CD14-positive monocyte (primary cell): Measurements from ENCODE around the gene ZNF827. TPM values are rescaled to one million over a fixed set of nuclear protein-coding genes. Genes with fewer than 3 reads are reported as not detected.

Source experiments
- DNase-seq, 3 donors: peaks; one replicate each; pipeline ENCODE4 v3.0.0-alpha.2; 2011 to 2022
- H2AFZ ChIP-seq: 2 replicates; pipeline ENCODE4 v1.6.0; 2012; ENCODE audit warnings: mild to moderate bottlenecking, low read depth, low read length, inconsistent platforms; ENCODE audit not compliant: insufficient read depth, poor library complexity, severe bottlenecking
- H3K27ac ChIP-seq, 2 donors: 1 replicate in 1 of 2; 2 replicates in 1 of 2; pipeline ENCODE4 v1.5.1; 2012 to 2013; ENCODE audit warnings: low read length in 2 of 2, control low read depth in 1 of 2, inconsistent platforms in 1 of 2, low read depth in 1 of 2, mild to moderate bottlenecking in 1 of 2
- H3K27me3 ChIP-seq, 2 donors: one replicate each; pipeline versions ENCODE4 v1.6.0 to v1.6.1; 2011 to 2013; ENCODE audit warnings: low read length in 2 of 2; ENCODE audit not compliant: control insufficient read depth in 2 of 2, insufficient read depth in 2 of 2
- H3K36me3 ChIP-seq, 2 donors: replicated peaks in 1 of 2; 1 replicate in 1 of 2; 2 replicates in 1 of 2; pipeline versions ENCODE4 v1.5.1 to v1.6.1; 2012 to 2013; ENCODE audit warnings: low read length in 2 of 2, control low read depth in 1 of 2, inconsistent platforms in 1 of 2, mild to moderate bottlenecking in 1 of 2; ENCODE audit not compliant: insufficient read depth in 2 of 2, control insufficient read depth in 1 of 2
- H3K4me1 ChIP-seq, 2 donors: 1 replicate in 1 of 2; 2 replicates in 1 of 2; pipeline versions ENCODE4 v1.5.1 to v1.6.1; 2012 to 2013; ENCODE audit warnings: low read length in 2 of 2, control low read depth in 1 of 2, inconsistent platforms in 1 of 2, mild to moderate bottlenecking in 1 of 2, moderate library complexity in 1 of 2; ENCODE audit not compliant: insufficient read depth in 2 of 2, control insufficient read depth in 1 of 2
- H3K4me2 ChIP-seq: replicated peaks from 2 replicates; pipeline ENCODE3; 2012; ENCODE audit warnings: low read length, moderate library complexity, mild to moderate bottlenecking; ENCODE audit not compliant: poor library complexity, severe bottlenecking; ENCODE audit errors: extremely low read depth
- H3K4me3 ChIP-seq, 3 experiments: fragments of 200-600 bp in 1 of 3; sonication (generic) in 1 of 3; replicated peaks in 1 of 3; 1 replicate in 2 of 3; 2 replicates in 1 of 3; pipeline ENCODE4 v1.5.1; 2011 to 2013; ENCODE audit warnings: low read length in 3 of 3, mild to moderate bottlenecking in 3 of 3, control low read depth in 2 of 3, low read depth in 2 of 3, inconsistent platforms in 1 of 3, moderate library complexity in 1 of 3
- H3K79me2 ChIP-seq: 2 replicates; pipeline ENCODE4 v1.6.0; 2012; ENCODE audit warnings: mild to moderate bottlenecking, control low read depth, inconsistent platforms, low read length, moderate library complexity; ENCODE audit not compliant: insufficient read depth
- H3K9ac ChIP-seq: 2 replicates; pipeline ENCODE4 v1.6.0; 2017; ENCODE audit warnings: low read length, mild to moderate bottlenecking; ENCODE audit not compliant: insufficient read depth, poor library complexity, severe bottlenecking
- H3K9me3 ChIP-seq, 2 donors: replicated peaks in 1 of 2; 1 replicate in 1 of 2; 2 replicates in 1 of 2; pipeline versions ENCODE4 v1.5.1 to v1.6.1; 2012 to 2013; ENCODE audit warnings: low read length in 2 of 2, control low read depth in 1 of 2; ENCODE audit not compliant: control insufficient read depth in 1 of 2, insufficient read depth in 1 of 2
- H4K20me1 ChIP-seq: 2 replicates; pipeline ENCODE4 v1.6.0; 2012; ENCODE audit warnings: mild to moderate bottlenecking, low read length, control low read depth, moderate library complexity; ENCODE audit not compliant: insufficient read depth
- H3K27ac Mint-ChIP-seq, 7 donors: one replicate each; pipeline ENCODE4 v1.8.0; 2020; ENCODE audit warnings: mild to moderate bottlenecking in 7 of 7, mixed read lengths in 7 of 7, moderate library complexity in 6 of 7, inconsistent platforms in 2 of 7
- H3K27me3 Mint-ChIP-seq, 3 donors: one replicate each; pipeline ENCODE4 v1.8.0; 2021 to 2022; ENCODE audit warnings: low read depth in 3 of 3, mild to moderate bottlenecking in 3 of 3, mixed read lengths in 3 of 3, moderate library complexity in 3 of 3, inconsistent platforms in 1 of 3
- H3K36me3 Mint-ChIP-seq, 2 donors: one replicate each; pipeline ENCODE4 v1.8.0; 2020; ENCODE audit warnings: mixed read lengths in 2 of 2, inconsistent platforms in 1 of 2, mild to moderate bottlenecking in 1 of 2
- H3K4me1 Mint-ChIP-seq: one replicate; pipeline ENCODE4 v1.8.0; 2020; ENCODE audit warnings: mild to moderate bottlenecking, mixed read lengths
- H3K4me3 Mint-ChIP-seq, 2 donors: one replicate each; pipeline ENCODE4 v1.8.0; 2020; ENCODE audit warnings: mild to moderate bottlenecking in 2 of 2, mixed read lengths in 2 of 2, moderate library complexity in 1 of 2
- H3K9me3 Mint-ChIP-seq, 7 donors: one replicate each; pipeline ENCODE4 v1.8.0; 2020 to 2022; ENCODE audit warnings: mixed read lengths in 7 of 7, mild to moderate bottlenecking in 6 of 7, moderate library complexity in 6 of 7, inconsistent platforms in 2 of 7
- CTCF ChIP-seq: fragments of 200-600 bp; IDR thresholded peaks from one replicate; pipeline ENCODE4 v1.8.0; 2022; ENCODE audit warnings: antibody characterized with exemption, mild to moderate bottlenecking
- WGBS: methylation state at CpG from one replicate; pipeline ENCODE4 v1.1.5; 2013; ENCODE audit warnings: missing lambda C conversion rate; ENCODE audit not compliant: insufficient coverage; 5-methylcytosine and 5-hydroxymethylcytosine counted together
- intact Hi-C, 2 donors: fragments of 100-400 bp; cut with micrococcal nuclease; formaldehyde crosslinking; loops; one replicate each; pipeline versions ENCODE4 v1.15.0 to v1.15.1; 2023
- polyA plus RNA-seq, 3 donors: library from polyadenylated mRNA; depleted of rRNA in 1 of 3; unstranded in 2 of 3; stranded (reverse) in 1 of 3; fragments of 300-500 nt in 2 of 3; fragments of >200 nt in 1 of 3; fragmentation: Illumina TruSeq in 2 of 3; gene quantifications; 1 replicate in 2 of 3; 2 replicates in 1 of 3; pipeline ENCODE4 v1.2.3, GENCODE V29; 2012 to 2021

Gene ZNF827
- polyA plus RNA-seq, 3 donors: 0.04 TPM; not detected in 2

DNA sequence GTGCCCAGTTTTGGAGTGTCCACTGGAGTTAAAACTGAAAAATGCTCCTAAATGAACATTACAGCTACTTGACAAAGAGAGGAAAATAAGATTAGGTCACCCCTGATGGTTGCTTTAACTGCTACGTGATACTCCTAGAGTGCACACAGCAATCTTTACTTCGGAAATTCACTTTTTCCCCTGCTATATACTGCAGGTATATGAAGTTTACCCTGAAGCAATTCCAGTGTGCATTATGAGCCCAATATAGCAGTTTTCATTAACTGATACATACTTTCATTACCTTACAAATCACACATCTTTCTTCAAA lies 773 bp upstream of the ZNF827 start:
- no peaks in the 10 kb centered on the region for H3K79me2 ChIP-seq
- intact Hi-C loops: no loop called here
- Mint-ChIP-seq H3K4me3 (peak overlapping the region in 1 of 2 donors; percentile 100), H3K36me3 (peaks cover 0 to 5% of the 10 kb centered on the region in 2 donors), H3K27me3 (peaks cover 39 to 60% (median 40%) of the 10 kb centered on the region in 3 donors), H3K9me3 (peaks cover 0 to 4% (median 0%) of the 10 kb centered on the region in 7 donors), H3K27ac (no peak overlapping the region), H3K4me1 (peaks cover 33% of the 10 kb centered on the region)
- H2AFZ ChIP-seq: no peak overlapping the region
- no peak overlapping the region for H3K4me2 ChIP-seq
- TF ChIP-seq CTCF: no peak
- H3K4me3 ChIP-seq: no peak overlapping the region
- no peaks in the 10 kb centered on the region for H4K20me1 ChIP-seq
- H3K4me1 ChIP-seq: peaks cover 23 to 24% of the 10 kb centered on the region in 2 donors
- H3K27ac ChIP-seq: no peak overlapping the region
- no peak overlapping the region for H3K9ac ChIP-seq
- H3K36me3 ChIP-seq: no peaks in the 10 kb centered on the region
- H3K9me3 ChIP-seq: no peaks in the 10 kb centered on the region
- no peak for DNase-seq
- WGBS: no CpG with 5 or more reads among the region's 2 CpGs
- peaks cover 13 to 31% of the 10 kb centered on the region in 2 donors for H3K27me3 ChIP-seq

DNA sequence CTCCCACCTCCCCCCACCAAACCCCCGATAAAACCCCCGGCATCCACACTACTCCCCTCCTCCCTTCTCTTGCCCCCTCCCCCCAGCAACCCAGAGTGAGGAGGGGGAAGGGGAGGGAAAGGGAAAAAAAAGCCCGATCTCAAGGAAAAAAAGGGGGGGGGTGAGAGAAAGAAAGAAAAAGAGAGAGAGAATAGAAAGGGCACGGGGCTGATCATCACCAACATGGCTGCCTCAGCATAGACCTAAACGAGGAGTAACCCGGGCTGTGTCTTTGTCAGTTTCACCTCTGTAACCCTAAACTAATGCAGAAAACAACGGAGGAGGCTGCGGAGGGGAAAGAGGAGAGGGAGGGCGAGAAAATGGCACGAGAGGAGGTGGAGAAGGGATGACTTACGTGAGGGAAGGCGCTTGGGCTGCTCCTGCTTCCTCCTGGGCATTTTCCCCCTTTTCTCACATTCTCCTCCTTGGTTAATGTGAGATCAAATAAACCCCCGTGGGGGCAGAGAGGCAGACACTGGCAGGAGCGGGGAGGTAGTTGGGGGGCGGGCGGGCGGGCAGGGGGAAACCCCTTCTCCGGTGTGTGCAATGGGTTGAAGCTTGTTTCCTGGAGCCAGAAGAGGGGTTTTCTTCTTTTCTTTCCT lies 532 bp downstream of the ZNF827 start:
- intact Hi-C loops: no loop called here
- H3K79me2 ChIP-seq: no peaks in the 10 kb centered on the region
- H3K9me3 Mint-ChIP-seq: peaks cover 0 to 4% (median 0%) of the 10 kb centered on the region in 7 donors
- no peaks in the 10 kb centered on the region for H3K9me3 ChIP-seq
- H3K4me3 Mint-ChIP-seq: peak overlapping the region; percentile 95 to 100
- no peaks in the 10 kb centered on the region for H4K20me1 ChIP-seq
- peak overlapping the region in 2 of 7 donors; percentile 49 to 62 for H3K27ac Mint-ChIP-seq
- 0% methylated on average over 2 of the region's 18 CpGs for WGBS
- no peaks in the 10 kb centered on the region for H3K36me3 ChIP-seq
- H3K27me3 Mint-ChIP-seq: peaks cover 33 to 55% (median 38%) of the 10 kb centered on the region in 3 donors
- no peak overlapping the region for H3K27ac ChIP-seq
- peak overlapping the region; percentile 54 to 87 (median 76) for H3K4me3 ChIP-seq
- H3K4me1 ChIP-seq: peaks cover 23 to 24% of the 10 kb centered on the region in 2 donors
- peaks cover 0 to 5% of the 10 kb centered on the region in 2 donors for H3K36me3 Mint-ChIP-seq
- H2AFZ ChIP-seq: peak overlapping the region; percentile 89
- H3K4me2 ChIP-seq: peak overlapping the region; percentile 97
- peak in 1 of 3 donors; percentile 7 for DNase-seq
- no peak for TF ChIP-seq CTCF
- H3K27me3 ChIP-seq: peaks cover 13 to 31% of the 10 kb centered on the region in 2 donors
- no peak overlapping the region for H3K9ac ChIP-seq
- peaks cover 33% of the 10 kb centered on the region for H3K4me1 Mint-ChIP-seq
